ENCODE results near the gene SLFN12. TPM values are rescaled to one million over a fixed set of nuclear protein-coding genes. Genes with fewer than 3 reads are reported as not detected.

Gene SLFN12
- total RNA-seq, 1 experiment from 2014 or later, result not detected

Small RNA genes within 50 kb of the gene (small RNA-seq; reads per million reads assigned to genes)
- gene AC060766.3 (0 reads per million in 2 experiments), gene AC060766.5 (0 reads per million in 2 experiments)

Other genes starting within 250 kb of the SLFN12 start
- not detected in 2 replicates for gene SLC35G3, start 238.1 kb downstream of the SLFN12 start, total RNA-seq (2014; rRNA removed; shearing (Covaris generic))
- gene SLFN5, start 189.4 kb downstream of the SLFN12 start, total RNA-seq (2014; rRNA removed; shearing (Covaris generic)), result 57.6 and 68.5 TPM in 2 replicates
- gene SLFN11, start 58.9 kb downstream of the SLFN12 start, total RNA-seq (2014; rRNA removed; shearing (Covaris generic)), result 25.7 and 28.5 TPM in 2 replicates
- 1.0 and 2.0 TPM in 2 replicates for gene SLFN13, start 16.3 kb upstream of the SLFN12 start, total RNA-seq (2014; rRNA removed; shearing (Covaris generic))
- not detected in 2 replicates for gene SLFN12L, start 105.2 kb upstream of the SLFN12 start, total RNA-seq (2014; rRNA removed; shearing (Covaris generic))
- gene SLFN14, start 128.3 kb upstream of the SLFN12 start, total RNA-seq (2014; rRNA removed; shearing (Covaris generic)), result not detected in 2 replicates
- gene PEX12, start 146.1 kb upstream of the SLFN12 start, total RNA-seq (2014; rRNA removed; shearing (Covaris generic)), result 8.9 and 9.0 TPM in 2 replicates
- gene AP2B1, start 154.8 kb upstream of the SLFN12 start, total RNA-seq (2014; rRNA removed; shearing (Covaris generic)), result 77.8 and 82.8 TPM in 2 replicates